HepG2 (cell line): ENCODE results near the gene FCER1G. TPM values are rescaled to one million over a fixed set of nuclear protein-coding genes. Genes with fewer than 3 reads are reported as not detected.

Experiments
- CEBPB ChIP-seq: IDR thresholded peaks from 2 replicates; pipeline ENCODE4 v1.6.1; 2011; ENCODE audit warnings: low read depth, low read length, improper control_type of control experiment, borderline replicate concordance
- GABPA ChIP-seq, 2 experiments: IDR thresholded peaks; 2 replicates each; pipeline ENCODE4 v1.6.1; 2011 to 2016; ENCODE audit warnings: low read depth in 2 of 2, low read length in 1 of 2, missing biosample characterization in 1 of 2, missing genetic modification characterization in 1 of 2
- HBP1 ChIP-seq: IDR thresholded peaks from 2 replicates; pipeline ENCODE4 v1.6.1; 2016; ENCODE audit warnings: low read depth, control low read depth
- HDAC1 ChIP-seq: sonication (generic); formaldehyde crosslinking; IDR thresholded peaks from 2 replicates; pipeline ENCODE4 v1.5.1; 2020; ENCODE audit warnings: mild to moderate bottlenecking, missing genetic modification reagents
- KAT7 ChIP-seq: IDR thresholded peaks from 2 replicates; pipeline ENCODE4 v1.6.1; 2018; ENCODE audit warnings: borderline replicate concordance, missing compliant biosample characterization
- MED8 ChIP-seq: sonication (generic); formaldehyde crosslinking; IDR thresholded peaks from 2 replicates; pipeline ENCODE4 v1.8.1; 2023; ENCODE audit warnings: mild to moderate bottlenecking, missing genetic modification reagents; ENCODE audit not compliant: insufficient replicate concordance
- MTF2 ChIP-seq: sonication (generic); formaldehyde crosslinking; IDR thresholded peaks from 2 replicates; pipeline ENCODE4 v1.5.0; 2020; ENCODE audit warnings: missing genetic modification reagents, borderline replicate concordance
- PAXIP1 ChIP-seq: sonication (generic); formaldehyde crosslinking; conservative IDR thresholded peaks from 2 replicates; pipeline ENCODE4 v1.4.0; 2020; ENCODE audit warnings: mild to moderate bottlenecking, missing genetic modification reagents, moderate library complexity
- POLR2G ChIP-seq: fragments of 200-400 bp; formaldehyde crosslinking; IDR thresholded peaks from 2 replicates; pipeline ENCODE4 v1.6.1; 2018; ENCODE audit warnings: mild to moderate bottlenecking, low read depth, low read length, moderate library complexity
- SNAI1 ChIP-seq: sonication (generic); formaldehyde crosslinking; IDR thresholded peaks from 2 replicates; pipeline ENCODE4 v1.5.0; 2020; ENCODE audit warnings: mild to moderate bottlenecking, missing genetic modification reagents, borderline replicate concordance
- SSRP1 ChIP-seq: IDR thresholded peaks from 2 replicates; pipeline ENCODE4 v1.6.1; 2016; ENCODE audit warnings: control low read depth
- SYNCRIP ChIP-seq: fragments of 200-400 bp; formaldehyde crosslinking; IDR thresholded peaks from 2 replicates; pipeline ENCODE4 v1.6.1; 2018; ENCODE audit warnings: mild to moderate bottlenecking, low read depth, low read length; ENCODE audit not compliant: insufficient read depth
- TMF1 ChIP-seq: sonication (generic); formaldehyde crosslinking; IDR thresholded peaks from 2 replicates; pipeline ENCODE4 v1.8.1; 2022; ENCODE audit warnings: low read depth, missing genetic modification reagents
- ZFP90 ChIP-seq: sonication (generic); formaldehyde crosslinking; IDR thresholded peaks from 2 replicates; pipeline ENCODE4 v1.8.0; 2022; ENCODE audit warnings: missing genetic modification reagents, mild to moderate bottlenecking, inconsistent platforms, borderline replicate concordance
- ZNF354B ChIP-seq: sonication (generic); formaldehyde crosslinking; IDR thresholded peaks from 2 replicates; pipeline ENCODE4 v1.8.0; 2022; ENCODE audit warnings: mild to moderate bottlenecking, missing genetic modification reagents
- polyA plus RNA-seq, 8 experiments: library from polyadenylated mRNA; depleted of rRNA in 3 of 8; stranded (reverse) in 7 of 8; unstranded in 1 of 8; fragments of >200 nt; fragmentation: Illumina TruSeq in 4 of 8; extraction: Trizol in 4 of 8; gene quantifications; 2 replicates each; pipeline versions ENCODE4 v1.2.1 to v1.2.3, GENCODE V29; 2011 to 2016; ENCODE audit warnings: low read depth in 4 of 8, missing spikeins in 1 of 8, mixed read lengths in 1 of 8; ENCODE audit not compliant: insufficient read depth in 1 of 8
- total RNA-seq, 5 experiments: library from RNA; depleted of rRNA; stranded (reverse); fragments of >200 nt; fragmentation: Illumina TruSeq; extraction: Trizol; gene quantifications; 2 replicates each; pipeline ENCODE4 v1.2.3, GENCODE V29; 2016; ENCODE audit warnings: low read depth in 1 of 5
- TF ChIP-seq, protein P1 (sequence below): sonication (generic); formaldehyde crosslinking; IDR thresholded peaks from 2 replicates; pipeline ENCODE4 v1.8.1; 2023; ENCODE audit warnings: mild to moderate bottlenecking, missing genetic modification reagents
- TF ChIP-seq, protein P2 (sequence below): sonication (generic); formaldehyde crosslinking; IDR thresholded peaks from 2 replicates; pipeline ENCODE4 v1.8.1; 2023; ENCODE audit warnings: mild to moderate bottlenecking, missing genetic modification reagents

Gene FCER1G
- total and polyA plus RNA-seq, 2 of the 13 experiments (the other 11 are each of a cell fraction or from before 2014, with no cell fraction given) = 1.3 to 6.4 TPM

- 0 out of 2 replicates have a peak, but pooled peaks have one; percentile 23 for TF ChIP-seq HBP1 (CRISPR knock-in tag)
- 0 out of 2 replicates have a peak, but pooled peaks have one; percentile 20 for TF ChIP-seq ZNF354B (CRISPR knock-in tag)
- no peak for TF ChIP-seq MED8 (CRISPR knock-in tag)
- TF ChIP-seq, protein P1, sequence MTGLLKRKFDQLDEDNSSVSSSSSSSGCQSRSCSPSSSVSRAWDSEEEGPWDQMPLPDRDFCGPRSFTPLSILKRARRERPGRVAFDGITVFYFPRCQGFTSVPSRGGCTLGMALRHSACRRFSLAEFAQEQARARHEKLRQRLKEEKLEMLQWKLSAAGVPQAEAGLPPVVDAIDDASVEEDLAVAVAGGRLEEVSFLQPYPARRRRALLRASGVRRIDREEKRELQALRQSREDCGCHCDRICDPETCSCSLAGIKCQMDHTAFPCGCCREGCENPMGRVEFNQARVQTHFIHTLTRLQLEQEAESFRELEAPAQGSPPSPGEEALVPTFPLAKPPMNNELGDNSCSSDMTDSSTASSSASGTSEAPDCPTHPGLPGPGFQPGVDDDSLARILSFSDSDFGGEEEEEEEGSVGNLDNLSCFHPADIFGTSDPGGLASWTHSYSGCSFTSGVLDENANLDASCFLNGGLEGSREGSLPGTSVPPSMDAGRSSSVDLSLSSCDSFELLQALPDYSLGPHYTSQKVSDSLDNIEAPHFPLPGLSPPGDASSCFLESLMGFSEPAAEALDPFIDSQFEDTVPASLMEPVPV = 0 out of 2 replicates have a peak, but pooled peaks have one; percentile 34
- TF ChIP-seq SSRP1 = 0 out of 2 replicates have a peak, but pooled peaks have one; percentile 15
- peak; percentile 10; the same call in 1 of the 2 replicates for TF ChIP-seq HDAC1 (CRISPR knock-in tag)
- no peak for TF ChIP-seq SYNCRIP
- TF ChIP-seq TMF1 = 0 out of 2 replicates have a peak, but pooled peaks have one; percentile 22
- 0 out of 2 replicates have a peak, but pooled peaks have one; percentile 27 for TF ChIP-seq GABPA (IDR thresholded peaks at IDR 0.05; ENCODE audit: low read depth, low read length)
- TF ChIP-seq GABPA (CRISPR knock-in tag; IDR thresholded peaks at IDR 0.05; ENCODE audit: low read depth) = no peak
- TF ChIP-seq ZFP90 = 0 out of 2 replicates have a peak, but pooled peaks have one; percentile 37
- no peak for TF ChIP-seq MTF2
- no peak for TF ChIP-seq PAXIP1 (CRISPR knock-in tag)
- 0 out of 2 replicates have a peak, but pooled peaks have one; percentile 12 for TF ChIP-seq SNAI1 (CRISPR knock-in tag)
- TF ChIP-seq POLR2G = 0 out of 2 replicates have a peak, but pooled peaks have one; percentile 14
- TF ChIP-seq, protein P2, sequence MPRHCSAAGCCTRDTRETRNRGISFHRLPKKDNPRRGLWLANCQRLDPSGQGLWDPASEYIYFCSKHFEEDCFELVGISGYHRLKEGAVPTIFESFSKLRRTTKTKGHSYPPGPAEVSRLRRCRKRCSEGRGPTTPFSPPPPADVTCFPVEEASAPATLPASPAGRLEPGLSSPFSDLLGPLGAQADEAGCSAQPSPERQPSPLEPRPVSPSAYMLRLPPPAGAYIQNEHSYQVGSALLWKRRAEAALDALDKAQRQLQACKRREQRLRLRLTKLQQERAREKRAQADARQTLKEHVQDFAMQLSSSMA = no peak
- no peak for TF ChIP-seq CEBPB
- TF ChIP-seq KAT7 (CRISPR knock-in tag) = no peak
These were observed 11.2 kb downstream of the FCER1G start (continued) for GRCh38 chr1:161226320-161226711.
